ENCODE results near the gene ZCWPW1. TPM values are rescaled to one million over a fixed set of nuclear protein-coding genes. Genes with fewer than 3 reads are reported as not detected.

ZCWPW1 gene
- total and polyA plus RNA-seq, 2 donors (not counting 1 experiment from before 2014, with no cell fraction given), result 1.1 to 2.8 TPM

DNA sequence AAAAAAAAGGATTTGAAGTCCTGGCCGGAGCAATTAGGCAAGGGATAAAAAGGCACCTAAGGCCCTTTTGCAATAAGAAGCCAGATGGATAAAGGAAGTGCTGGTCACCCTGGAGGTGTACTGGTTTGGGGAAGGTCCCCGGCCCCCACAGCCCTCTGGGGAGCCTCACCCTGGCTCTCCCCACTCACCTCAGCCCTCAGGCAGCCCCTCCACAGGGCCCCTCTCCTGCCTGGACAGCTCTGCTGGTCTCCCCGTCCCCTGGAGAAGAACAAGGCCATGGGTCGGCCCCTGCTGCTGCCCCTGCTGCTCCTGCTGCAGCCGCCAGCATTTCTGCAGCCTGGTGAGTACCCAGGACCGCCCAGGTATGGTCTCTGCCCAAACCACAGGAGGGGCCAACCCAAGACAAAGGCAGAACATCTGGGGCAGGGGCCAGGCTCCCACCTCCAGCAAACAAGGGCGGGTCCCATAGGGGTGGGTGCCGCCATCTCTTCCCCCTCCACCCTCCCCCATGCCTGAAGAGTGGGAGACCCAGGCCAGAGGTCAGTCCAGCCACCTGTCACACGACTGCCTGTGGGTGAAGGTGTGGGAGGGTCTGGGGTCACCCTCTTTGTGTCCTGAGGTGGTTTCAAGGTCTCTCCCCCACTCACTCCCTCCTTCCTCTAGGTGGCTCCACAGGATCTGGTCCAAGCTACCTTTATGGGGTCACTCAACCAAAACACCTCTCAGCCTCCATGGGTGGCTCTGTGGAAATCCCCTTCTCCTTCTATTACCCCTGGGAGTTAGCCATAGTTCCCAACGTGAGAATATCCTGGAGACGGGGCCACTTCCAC is 70.3 kb downstream of the ZCWPW1 start, which contains the start of gene PILRB:
PILRB (plus strand) TSS at position 91 of the 830 bp plus-strand sequence; CDS start at position 277, 186 bp downstream.
- no peaks in the 10 kb centered on the region for H3K4me1 ChIP-seq (ENCODE audit: control insufficient read depth, extremely low read depth, insufficient read depth, low read length)
- H4K20me1 ChIP-seq (ENCODE audit: control insufficient read depth, extremely low read depth, insufficient read depth, low read length), result no peaks in the 10 kb centered on the region
- DNase-seq (ENCODE audit: low read depth in 2 of 2), result no peak
- no peak within 1 kb of the TSS for H3K27ac ChIP-seq (ENCODE audit: insufficient read depth, low read length)
- no peak within 1 kb of the TSS for H3K4me2 ChIP-seq (ENCODE audit: extremely low read depth, insufficient read depth, low read length)
- no peaks in the 10 kb centered on the region for H3K27me3 ChIP-seq (ENCODE audit: control insufficient read depth, insufficient read depth, low read length)
- H3K79me2 ChIP-seq (ENCODE audit: control insufficient read depth, insufficient read depth, low read length), result no peaks in the 10 kb centered on the region
- TF ChIP-seq, protein P1, sequence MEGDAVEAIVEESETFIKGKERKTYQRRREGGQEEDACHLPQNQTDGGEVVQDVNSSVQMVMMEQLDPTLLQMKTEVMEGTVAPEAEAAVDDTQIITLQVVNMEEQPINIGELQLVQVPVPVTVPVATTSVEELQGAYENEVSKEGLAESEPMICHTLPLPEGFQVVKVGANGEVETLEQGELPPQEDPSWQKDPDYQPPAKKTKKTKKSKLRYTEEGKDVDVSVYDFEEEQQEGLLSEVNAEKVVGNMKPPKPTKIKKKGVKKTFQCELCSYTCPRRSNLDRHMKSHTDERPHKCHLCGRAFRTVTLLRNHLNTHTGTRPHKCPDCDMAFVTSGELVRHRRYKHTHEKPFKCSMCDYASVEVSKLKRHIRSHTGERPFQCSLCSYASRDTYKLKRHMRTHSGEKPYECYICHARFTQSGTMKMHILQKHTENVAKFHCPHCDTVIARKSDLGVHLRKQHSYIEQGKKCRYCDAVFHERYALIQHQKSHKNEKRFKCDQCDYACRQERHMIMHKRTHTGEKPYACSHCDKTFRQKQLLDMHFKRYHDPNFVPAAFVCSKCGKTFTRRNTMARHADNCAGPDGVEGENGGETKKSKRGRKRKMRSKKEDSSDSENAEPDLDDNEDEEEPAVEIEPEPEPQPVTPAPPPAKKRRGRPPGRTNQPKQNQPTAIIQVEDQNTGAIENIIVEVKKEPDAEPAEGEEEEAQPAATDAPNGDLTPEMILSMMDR (conservative IDR thresholded peaks at IDR 0.05 in 1 of 2, IDR thresholded peaks at IDR 0.05 in 1 of 2; ENCODE audit: low read depth in 1 of 2, low read length in 2 of 2), result peak in 1 of 2 donors; percentile 9
- no peak for TF ChIP-seq EZH2 (IDR thresholded peaks at IDR 0.05; ENCODE audit: low read length, missing control alignments)
- H3K9ac ChIP-seq (ENCODE audit: insufficient read depth, low read length), result no peak within 1 kb of the TSS
- peaks cover 26% of the 10 kb centered on the region for H3K36me3 ChIP-seq (ENCODE audit: control insufficient read depth, insufficient read depth, low read length)
- no peak within 1 kb of the TSS for H2AFZ ChIP-seq (ENCODE audit: low read length)
- H3K9me3 ChIP-seq (ENCODE audit: control insufficient read depth, insufficient read depth, low read depth, low read length), result no peaks in the 10 kb centered on the region
- no peak within 1 kb of the TSS for H3K4me3 ChIP-seq (replicated peaks in 1 of 4; ENCODE audit: control extremely low read depth in 1 of 4, insufficient read depth in 1 of 4, low read depth in 3 of 4, low read length in 4 of 4)

DNA sequence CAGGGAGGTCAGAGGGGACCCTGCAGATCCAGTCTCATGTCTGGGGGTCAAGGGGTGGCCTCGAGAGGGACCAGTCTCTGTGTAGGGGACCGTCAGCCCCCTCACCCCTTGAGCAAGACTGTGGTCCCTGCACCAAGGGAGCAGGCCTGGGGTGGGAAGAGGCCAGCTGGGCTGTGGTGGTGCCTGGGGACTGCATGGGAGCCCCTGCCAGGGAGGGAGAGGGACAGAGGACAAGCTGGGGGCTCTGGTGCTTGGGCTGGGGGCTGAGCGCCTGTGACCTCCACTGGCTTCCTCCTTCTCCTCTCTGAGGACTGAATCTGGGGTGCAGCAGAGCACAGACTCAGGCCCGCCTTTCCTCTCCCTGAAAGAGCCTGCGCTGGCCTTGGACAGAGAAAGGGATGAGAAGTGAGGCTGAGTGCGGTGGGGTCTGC is 71.4 kb downstream of the ZCWPW1 start:
- Histone ChIP-seq H3K4me2 (ENCODE audit: extremely low read depth, insufficient read depth, low read length) (no peak overlapping the region), H3K27me3 (ENCODE audit: control insufficient read depth, insufficient read depth, low read length) (no peaks in the 10 kb centered on the region), H2AFZ (ENCODE audit: low read length) (no peak overlapping the region), H3K4me3 (replicated peaks in 1 of 4; ENCODE audit: control extremely low read depth in 1 of 4, insufficient read depth in 1 of 4, low read depth in 3 of 4, low read length in 4 of 4) (no peak overlapping the region), H3K9me3 (ENCODE audit: control insufficient read depth, insufficient read depth, low read depth, low read length) (no peaks in the 10 kb centered on the region), H3K36me3 (ENCODE audit: control insufficient read depth, insufficient read depth, low read length) (peaks cover 28% of the 10 kb centered on the region), H3K4me1 (ENCODE audit: control insufficient read depth, extremely low read depth, insufficient read depth, low read length) (no peaks in the 10 kb centered on the region), H3K27ac (ENCODE audit: insufficient read depth, low read length) (no peak overlapping the region), H3K79me2 (ENCODE audit: control insufficient read depth, insufficient read depth, low read length) (no peaks in the 10 kb centered on the region), H3K9ac (ENCODE audit: insufficient read depth, low read length) (no peak overlapping the region), H4K20me1 (ENCODE audit: control insufficient read depth, extremely low read depth, insufficient read depth, low read length) (no peaks in the 10 kb centered on the region)
- no peak for TF ChIP-seq EZH2 (IDR thresholded peaks at IDR 0.05; ENCODE audit: low read length, missing control alignments)
- TF ChIP-seq, protein P1 (conservative IDR thresholded peaks at IDR 0.05 in 1 of 2, IDR thresholded peaks at IDR 0.05 in 1 of 2; ENCODE audit: low read depth in 1 of 2, low read length in 2 of 2), result no peak
- DNase-seq (ENCODE audit: low read depth in 2 of 2), result no peak

DNA sequence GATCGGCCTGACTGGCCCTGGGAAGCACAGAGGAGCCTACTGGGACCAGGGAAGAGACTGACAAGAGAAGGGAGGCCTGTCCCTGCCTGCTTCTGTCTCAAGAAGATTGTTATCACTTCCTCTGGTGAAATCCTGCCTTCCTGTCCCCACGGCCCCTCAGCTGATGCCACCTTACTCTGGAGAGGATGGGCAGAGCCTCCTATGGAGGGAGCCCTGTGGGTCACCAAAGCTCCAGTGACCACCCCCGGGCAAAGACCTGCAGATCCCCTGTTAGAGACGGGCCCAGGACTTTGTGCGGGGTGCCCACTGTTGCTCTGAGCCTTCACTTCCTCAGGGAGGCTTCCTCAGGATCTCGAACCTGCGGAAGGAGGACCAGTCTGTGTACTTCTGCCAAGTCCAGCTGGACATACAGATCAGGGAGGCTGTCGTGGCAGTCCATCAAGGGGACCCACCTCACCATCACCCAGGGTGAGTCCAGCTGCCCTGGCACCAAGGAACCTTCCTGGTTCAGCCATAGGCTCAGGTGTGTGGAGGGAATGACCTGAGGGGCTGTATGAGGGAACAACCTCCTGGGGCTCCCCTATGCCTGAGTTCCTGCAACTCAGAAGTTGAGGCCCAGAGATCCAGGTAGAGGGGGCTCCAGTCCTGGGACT is 72.0 kb downstream of the ZCWPW1 start:
- H2AFZ ChIP-seq (ENCODE audit: low read length), result no peak overlapping the region
- H3K4me2 ChIP-seq (ENCODE audit: extremely low read depth, insufficient read depth, low read length), result no peak overlapping the region
- DNase-seq (ENCODE audit: low read depth in 2 of 2), result no peak
- H3K9me3 ChIP-seq (ENCODE audit: control insufficient read depth, insufficient read depth, low read depth, low read length), result no peaks in the 10 kb centered on the region
- H3K9ac ChIP-seq (ENCODE audit: insufficient read depth, low read length), result no peak overlapping the region
- H3K79me2 ChIP-seq (ENCODE audit: control insufficient read depth, insufficient read depth, low read length), result no peaks in the 10 kb centered on the region
- H3K27me3 ChIP-seq (ENCODE audit: control insufficient read depth, insufficient read depth, low read length), result no peaks in the 10 kb centered on the region
- no peak overlapping the region for H3K27ac ChIP-seq (ENCODE audit: insufficient read depth, low read length)
- H3K4me1 ChIP-seq (ENCODE audit: control insufficient read depth, extremely low read depth, insufficient read depth, low read length), result no peaks in the 10 kb centered on the region
- H3K36me3 ChIP-seq (ENCODE audit: control insufficient read depth, insufficient read depth, low read length), result peaks cover 27% of the 10 kb centered on the region
- H3K4me3 ChIP-seq (replicated peaks in 1 of 4; ENCODE audit: control extremely low read depth in 1 of 4, insufficient read depth in 1 of 4, low read depth in 3 of 4, low read length in 4 of 4), result no peak overlapping the region
- H4K20me1 ChIP-seq (ENCODE audit: control insufficient read depth, extremely low read depth, insufficient read depth, low read length), result no peaks in the 10 kb centered on the region
- no peak for TF ChIP-seq EZH2 (IDR thresholded peaks at IDR 0.05; ENCODE audit: low read length, missing control alignments)
- TF ChIP-seq, protein P1 (conservative IDR thresholded peaks at IDR 0.05 in 1 of 2, IDR thresholded peaks at IDR 0.05 in 1 of 2; ENCODE audit: low read depth in 1 of 2, low read length in 2 of 2), result no peak
